ENCODE results near the gene HSPG2.
"Not testable (repeated sequence)": the region's sequence is repeated elsewhere in the genome, so short reads cannot be mapped to it uniquely, and the experiment has no call there.

The HSPG2 gene

GRCh38 chr1:21782349-21782867 lies 154.7 kb downstream of the HSPG2 start:
- peak; percentile 44 for DNase-seq

- DNase-seq: no peak
These were observed 155.2 kb downstream of the HSPG2 start for GRCh38 chr1:21781815-21782348.

- DNase-seq: peak; percentile 43
These were observed 157.2 kb downstream of the HSPG2 start for GRCh38 chr1:21779613-21780521.

- no peak for DNase-seq
These were observed 158.7 kb downstream of the HSPG2 start for GRCh38 chr1:21778405-21778727.

- not testable (repeated sequence) for DNase-seq
These were observed 160.2 kb downstream of the HSPG2 start for GRCh38 chr1:21776925-21777324.

- DNase-seq: no peak
These were observed 161.0 kb downstream of the HSPG2 start for GRCh38 chr1:21775985-21776562.

GRCh38 chr1:21775550-21775914 lies 161.6 kb downstream of the HSPG2 start:
- no peak for DNase-seq

GRCh38 chr1:21774835-21775549 lies 162.1 kb downstream of the HSPG2 start:
- no peak for DNase-seq

GRCh38 chr1:21773585-21773984 lies 163.5 kb downstream of the HSPG2 start:
- no peak for DNase-seq
